Activated CD4-positive, alpha-beta memory T cell treated with anti-CD3 and anti-CD28 coated beads for 36 hours (primary cell): ENCODE results near the gene DOCK2. TPM values are rescaled to one million over a fixed set of nuclear protein-coding genes. Genes with fewer than 3 reads are reported as not detected.

Source experiments
- CTCF ChIA-PET: fragments of 350-600 bp; sonication (Branson Sonifier 250); formaldehyde crosslinking; loops from one replicate; lab custom pipeline; 2021; ENCODE audit warnings: antibody characterized with exemption, inconsistent platforms; lab: Charles Lee
- POLR2A ChIA-PET: fragments of 350-600 bp; sonication (Branson Sonifier 250); formaldehyde crosslinking; loops from one replicate; lab custom pipeline; 2021; ENCODE audit warnings: antibody characterized with exemption; lab: Charles Lee
- DNase-seq: peaks from one replicate; pipeline ENCODE4 v3.0.0-alpha.2; 2020
- H3K27ac Mint-ChIP-seq: one replicate; pipeline ENCODE4 v1.8.0; 2021; ENCODE audit warnings: mixed read lengths
- H3K27me3 Mint-ChIP-seq: one replicate; pipeline ENCODE4 v1.8.0; 2021; ENCODE audit warnings: mixed read lengths
- H3K36me3 Mint-ChIP-seq: one replicate; pipeline ENCODE4 v1.8.0; 2021; ENCODE audit warnings: mixed read lengths
- H3K4me1 Mint-ChIP-seq: one replicate; pipeline ENCODE4 v1.8.0; 2021; ENCODE audit warnings: low read depth, mixed read lengths
- H3K4me3 Mint-ChIP-seq: one replicate; pipeline ENCODE4 v1.8.0; 2021; ENCODE audit warnings: mild to moderate bottlenecking, mixed read lengths
- H3K9me3 Mint-ChIP-seq: one replicate; pipeline ENCODE4 v1.8.0; 2021; ENCODE audit warnings: mixed read lengths
- intact Hi-C: fragments of 100-400 bp; cut with micrococcal nuclease; formaldehyde crosslinking; loops from one replicate; pipeline ENCODE4 v1.15.1; 2023
- total RNA-seq, 2 experiments: library from RNA; stranded (reverse); gene quantifications; one replicate each; pipeline ENCODE4 v1.2.3, GENCODE V29; 2021

The DOCK2 gene
- total RNA-seq, 2 experiments from 2014 or later = 191 to 205 TPM

GRCh38 chr5:169905017-169905416, 267.9 kb downstream of the DOCK2 start:
- Mint-ChIP-seq H3K4me3 (no peak overlapping the region), H3K27me3 (no peaks in the 10 kb centered on the region), H3K4me1 (peaks cover 10% of the 10 kb centered on the region), H3K27ac (no peak overlapping the region), H3K9me3 (no peaks in the 10 kb centered on the region), H3K36me3 (peaks cover 6% of the 10 kb centered on the region)
- intact Hi-C loops = no loop called here
- ChIA-PET POLR2A (no interaction called here), CTCF (interaction anchor here (0.9 kb wide), 2 partner anchors 8 to 12 kb away, joined by 3 read pairs; no protein-coding TSS in a partner anchor)
- no peak for DNase-seq

DNA sequence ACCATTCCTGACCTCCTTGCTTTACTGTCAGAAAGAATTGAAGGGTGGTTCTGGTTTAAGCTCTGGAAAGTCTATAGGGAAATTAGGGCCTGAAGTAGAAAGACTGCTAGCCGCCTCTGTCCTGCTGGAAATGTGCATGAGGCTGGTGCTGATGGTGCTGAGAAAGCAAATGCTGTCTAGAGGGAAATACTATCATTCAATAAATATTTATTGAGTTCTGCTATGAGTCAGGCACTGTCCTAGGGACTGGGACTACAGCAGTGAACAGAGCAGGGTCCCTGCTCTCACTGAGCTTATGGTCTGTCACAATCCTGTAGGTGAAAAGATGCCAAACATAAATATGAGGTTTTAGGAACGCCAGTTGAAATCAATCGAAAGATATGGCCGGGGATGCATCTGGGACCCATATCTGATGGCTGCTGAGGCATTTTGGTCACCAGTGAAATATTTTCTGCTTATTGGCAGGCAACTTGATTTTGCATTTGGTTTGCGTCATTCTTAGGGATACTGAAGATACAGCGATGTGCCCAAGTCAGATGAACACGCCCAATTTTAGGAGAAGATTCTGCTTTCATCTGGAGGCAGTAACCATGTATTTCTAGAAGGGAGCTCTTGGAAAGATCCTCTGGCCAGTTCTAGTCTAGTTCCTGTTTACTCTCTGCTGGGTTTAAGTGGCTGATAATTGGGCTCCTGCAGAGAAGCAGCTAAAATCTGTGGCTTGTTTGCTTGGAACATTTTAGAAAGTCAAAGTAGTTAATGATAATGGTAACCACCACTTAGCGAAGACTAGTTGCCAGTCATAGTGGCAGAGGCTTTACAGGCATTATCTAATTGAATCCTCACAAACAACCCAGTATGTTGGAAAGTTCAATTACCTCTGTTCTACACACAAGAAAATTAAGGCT, 269.9 kb downstream of the DOCK2 start:
- no peak for DNase-seq
- no peak overlapping the region for H3K4me3 Mint-ChIP-seq
- no peak overlapping the region for H3K27ac Mint-ChIP-seq
- H3K36me3 Mint-ChIP-seq = peaks cover under 1% of the 10 kb centered on the region
- ChIA-PET CTCF (no interaction called here), POLR2A (no interaction called here)
- H3K4me1 Mint-ChIP-seq = peaks cover 2% of the 10 kb centered on the region
- intact Hi-C loops = no loop called here
- no peaks in the 10 kb centered on the region for H3K9me3 Mint-ChIP-seq
- H3K27me3 Mint-ChIP-seq = no peaks in the 10 kb centered on the region

DNA sequence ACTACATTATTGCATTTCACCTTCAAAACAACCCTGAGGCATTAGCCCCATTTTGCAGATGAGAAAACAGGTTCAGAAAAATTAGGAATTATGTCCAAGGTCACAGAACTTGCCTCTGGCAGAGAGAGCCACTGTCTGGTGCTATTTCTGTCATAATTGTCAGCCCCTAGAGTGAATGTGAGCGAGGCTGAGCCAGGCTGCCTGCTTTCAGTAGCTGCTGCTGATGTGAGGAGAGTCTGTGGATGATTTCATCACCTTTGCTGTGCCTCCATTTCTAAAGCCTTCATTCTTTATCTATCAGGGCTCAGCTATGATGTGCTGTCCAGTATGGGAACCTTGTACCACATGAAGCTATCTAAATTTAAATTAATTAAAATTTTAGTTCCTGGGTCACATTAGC, 271.8 kb downstream of the DOCK2 start:
- ChIA-PET CTCF (no interaction called here), POLR2A (no interaction called here)
- Mint-ChIP-seq H3K27me3 (no peaks in the 10 kb centered on the region), H3K9me3 (no peaks in the 10 kb centered on the region), H3K4me3 (no peak overlapping the region), H3K4me1 (no peaks in the 10 kb centered on the region), H3K27ac (no peak overlapping the region), H3K36me3 (peaks cover 3% of the 10 kb centered on the region)
- no peak for DNase-seq
- intact Hi-C loops = no loop called here

- H3K36me3 Mint-ChIP-seq = peaks cover 7% of the 10 kb centered on the region
- no peaks in the 10 kb centered on the region for H3K4me1 Mint-ChIP-seq
- intact Hi-C loops = no loop called here
- H3K9me3 Mint-ChIP-seq = no peaks in the 10 kb centered on the region
- ChIA-PET CTCF (no interaction called here), POLR2A (no interaction called here)
- H3K27me3 Mint-ChIP-seq = no peaks in the 10 kb centered on the region
- DNase-seq = no peak
- H3K4me3 Mint-ChIP-seq = no peak overlapping the region
- no peak overlapping the region for H3K27ac Mint-ChIP-seq
Observed at GRCh38 chr5:169909945-169910344, 272.9 kb downstream of the DOCK2 start.

- POLR2A ChIA-PET = no interaction called here
- Mint-ChIP-seq H3K9me3 (no peaks in the 10 kb centered on the region), H3K4me1 (no peaks in the 10 kb centered on the region), H3K4me3 (no peak overlapping the region), H3K27me3 (no peaks in the 10 kb centered on the region), H3K36me3 (peaks cover 7% of the 10 kb centered on the region), H3K27ac (no peak overlapping the region)
- no peak for DNase-seq
- intact Hi-C loops = no loop called here
- CTCF ChIA-PET = no interaction called here
Observed at GRCh38 chr5:169910393-169910792, 273.3 kb downstream of the DOCK2 start.

- ChIA-PET POLR2A (no interaction called here), CTCF (no interaction called here)
- Mint-ChIP-seq H3K27me3 (no peaks in the 10 kb centered on the region), H3K36me3 (peaks cover 7% of the 10 kb centered on the region), H3K4me3 (no peak overlapping the region), H3K9me3 (no peaks in the 10 kb centered on the region), H3K4me1 (no peaks in the 10 kb centered on the region), H3K27ac (no peak overlapping the region)
- DNase-seq = no peak
- intact Hi-C loops = no loop called here
Observed at GRCh38 chr5:169911448-169912212, 274.6 kb downstream of the DOCK2 start.

DNA sequence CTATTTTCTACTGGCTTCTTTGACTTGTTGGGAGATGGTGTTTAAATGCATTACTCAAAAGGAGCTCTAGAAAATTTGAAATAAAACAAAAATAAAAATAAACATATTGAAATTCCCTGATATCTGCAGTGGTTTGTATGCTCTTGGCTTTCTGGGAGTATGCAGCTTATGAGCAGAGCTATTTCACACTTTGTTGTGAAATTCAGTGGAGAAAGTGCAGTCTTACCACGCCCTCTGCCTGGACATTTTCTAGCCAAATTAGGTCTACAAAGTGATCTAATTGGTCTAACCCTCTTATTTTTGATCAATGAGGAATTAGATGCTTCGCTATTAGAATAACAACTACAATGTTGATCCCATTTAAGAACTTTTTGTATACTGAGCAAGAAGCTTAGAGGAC, 276.4 kb downstream of the DOCK2 start:
- intact Hi-C loops = no loop called here
- POLR2A ChIA-PET = no interaction called here
- no peak for DNase-seq

GRCh38 chr5:169914766-169915165, 277.7 kb downstream of the DOCK2 start:
- H3K27ac Mint-ChIP-seq = no peak overlapping the region
- peaks cover 7% of the 10 kb centered on the region for H3K36me3 Mint-ChIP-seq
- H3K4me3 Mint-ChIP-seq = no peak overlapping the region
- H3K27me3 Mint-ChIP-seq = no peaks in the 10 kb centered on the region
- intact Hi-C loops = no loop called here
- H3K9me3 Mint-ChIP-seq = no peaks in the 10 kb centered on the region
- no peak for DNase-seq
- no peaks in the 10 kb centered on the region for H3K4me1 Mint-ChIP-seq
- POLR2A ChIA-PET = no interaction called here
- CTCF ChIA-PET = no interaction called here

More for the DNA sequence above, 276.4 kb downstream of the DOCK2 start:
- H3K4me1 Mint-ChIP-seq = no peaks in the 10 kb centered on the region
- H3K9me3 Mint-ChIP-seq = no peaks in the 10 kb centered on the region
- no peak overlapping the region for H3K4me3 Mint-ChIP-seq
- H3K27me3 Mint-ChIP-seq = no peaks in the 10 kb centered on the region
- peaks cover 7% of the 10 kb centered on the region for H3K36me3 Mint-ChIP-seq
- CTCF ChIA-PET = interaction anchor here (1.0 kb wide), 1 partner anchor 9 kb away, joined by 3 read pairs; no protein-coding TSS in a partner anchor
- no peak overlapping the region for H3K27ac Mint-ChIP-seq

DNA sequence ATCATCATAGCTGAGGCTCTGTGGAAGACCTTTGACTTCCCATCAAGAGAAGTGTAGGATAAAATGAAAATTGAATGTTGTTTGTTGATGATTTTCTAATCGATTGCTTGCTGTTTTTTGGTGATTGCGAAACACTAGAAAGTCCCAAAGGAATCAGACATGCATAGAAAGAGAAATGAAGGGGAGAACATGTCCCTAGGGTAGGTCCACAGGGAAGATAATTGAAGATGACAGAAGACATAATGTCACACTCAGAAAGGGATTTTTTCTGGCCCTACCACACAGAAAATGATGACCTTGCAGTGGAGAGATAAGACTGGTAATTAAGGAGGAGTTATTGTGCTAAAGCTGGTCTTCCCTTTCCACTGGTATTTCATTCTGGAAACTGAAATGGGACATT, 280.4 kb downstream of the DOCK2 start:
- POLR2A ChIA-PET = no interaction called here

DNA sequence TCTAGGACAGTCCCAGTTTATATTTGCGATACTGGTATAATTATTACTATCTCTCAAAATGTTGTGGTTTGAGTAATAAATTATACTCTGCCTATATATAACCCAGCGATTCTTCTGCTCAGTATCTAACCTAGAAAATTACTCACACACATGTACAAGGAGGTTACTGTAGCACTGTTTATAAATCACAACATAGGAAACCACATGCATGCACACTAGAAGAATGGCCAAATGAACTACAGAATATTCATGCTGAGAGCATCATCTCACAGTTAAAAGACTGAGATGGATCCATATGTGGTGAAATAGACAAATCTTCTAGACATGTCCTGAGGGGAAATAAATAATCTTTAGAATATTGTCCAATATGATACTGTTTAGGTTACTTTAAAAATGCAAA, 281.2 kb downstream of the DOCK2 start:
- no peak for DNase-seq
- H3K4me3 Mint-ChIP-seq = no peak overlapping the region
- H3K36me3 Mint-ChIP-seq = peaks cover 6% of the 10 kb centered on the region
- POLR2A ChIA-PET = no interaction called here
- intact Hi-C loops = no loop called here
- H3K27ac Mint-ChIP-seq = no peak overlapping the region
- CTCF ChIA-PET = no interaction called here
- no peaks in the 10 kb centered on the region for H3K27me3 Mint-ChIP-seq
- H3K9me3 Mint-ChIP-seq = no peaks in the 10 kb centered on the region
- peaks cover 7% of the 10 kb centered on the region for H3K4me1 Mint-ChIP-seq

More for the DNA sequence above, 280.4 kb downstream of the DOCK2 start:
- intact Hi-C loops = no loop called here
- peaks cover 6% of the 10 kb centered on the region for H3K36me3 Mint-ChIP-seq
- H3K4me3 Mint-ChIP-seq = no peak overlapping the region
- no peaks in the 10 kb centered on the region for H3K9me3 Mint-ChIP-seq
- no peak for DNase-seq
- H3K27me3 Mint-ChIP-seq = no peaks in the 10 kb centered on the region
- CTCF ChIA-PET = no interaction called here
- peaks cover 5% of the 10 kb centered on the region for H3K4me1 Mint-ChIP-seq
- no peak overlapping the region for H3K27ac Mint-ChIP-seq

DNA sequence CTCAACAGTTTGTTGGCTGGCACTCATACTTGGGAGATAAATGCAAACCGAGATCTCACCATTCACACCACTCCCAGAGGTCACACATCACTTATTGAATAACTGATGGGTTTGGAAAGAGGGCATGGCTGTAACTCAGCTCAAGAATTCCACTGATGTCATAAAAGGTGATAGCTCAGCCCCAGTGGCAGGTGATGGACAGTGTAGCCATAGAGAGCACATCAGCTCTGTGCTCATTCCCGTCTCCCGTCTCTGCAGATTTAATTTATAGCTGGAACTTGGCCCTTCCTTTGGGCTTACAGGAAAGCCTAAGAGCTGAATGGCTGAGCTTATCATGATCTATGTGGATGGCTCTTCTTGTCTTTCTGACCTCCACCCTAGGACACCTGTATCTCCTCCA, 283.4 kb downstream of the DOCK2 start:
- Mint-ChIP-seq H3K27ac (no peak overlapping the region), H3K4me3 (no peak overlapping the region), H3K4me1 (peaks cover 10% of the 10 kb centered on the region), H3K36me3 (peaks cover 2% of the 10 kb centered on the region), H3K9me3 (no peaks in the 10 kb centered on the region), H3K27me3 (no peaks in the 10 kb centered on the region)
- DNase-seq = no peak
- POLR2A ChIA-PET = no interaction called here
- intact Hi-C loops = no loop called here
- CTCF ChIA-PET = interaction anchor here (1.1 kb wide), 1 partner anchor 199 kb away, joined by 3 read pairs; no protein-coding TSS in a partner anchor

GRCh38 chr5:169921384-169921783, 284.3 kb downstream of the DOCK2 start:
- POLR2A ChIA-PET = no interaction called here
- Mint-ChIP-seq H3K36me3 (peaks cover 4% of the 10 kb centered on the region), H3K27ac (no peak overlapping the region), H3K4me1 (peaks cover 10% of the 10 kb centered on the region), H3K9me3 (no peaks in the 10 kb centered on the region), H3K27me3 (no peaks in the 10 kb centered on the region), H3K4me3 (no peak overlapping the region)
- CTCF ChIA-PET = interaction anchor here (1.2 kb wide), 1 partner anchor 58 kb away, joined by 3 read pairs; the partner anchor contains the start of gene INSYN2B
- no peak for DNase-seq
- intact Hi-C loops = no loop called here
